ENCODE data around the gene TMEM135.
"Not testable (repeated sequence)": the region's sequence is repeated elsewhere in the genome, so short reads cannot be mapped to it uniquely, and the experiment has no call there.

Gene TMEM135

GRCh38 chr11:87143641-87144040 is 105.9 kb downstream of the TMEM135 start:
- DNase-seq = no peak

- no peak for DNase-seq
These were observed 106.5 kb downstream of the TMEM135 start for GRCh38 chr11:87144252-87144651.

- DNase-seq = no peak
These were observed 111.0 kb downstream of the TMEM135 start for GRCh38 chr11:87148749-87149148.

GRCh38 chr11:87149782-87150181 is 112.0 kb downstream of the TMEM135 start:
- DNase-seq = not testable (repeated sequence)

- no peak for DNase-seq
These were observed 113.2 kb downstream of the TMEM135 start for GRCh38 chr11:87150936-87151335.

- DNase-seq = no peak
These were observed 116.5 kb downstream of the TMEM135 start for GRCh38 chr11:87154246-87154645.

- no peak for DNase-seq
These were observed 119.2 kb downstream of the TMEM135 start for GRCh38 chr11:87156970-87157369.

GRCh38 chr11:87169076-87169475 is 131.3 kb downstream of the TMEM135 start:
- DNase-seq = not testable (repeated sequence)

- no peak for DNase-seq
These were observed 135.7 kb downstream of the TMEM135 start for GRCh38 chr11:87173185-87174039.

- no peak for DNase-seq
These were observed 137.1 kb downstream of the TMEM135 start for GRCh38 chr11:87174870-87175269.

GRCh38 chr11:87176044-87176443 is 138.3 kb downstream of the TMEM135 start:
- no peak for DNase-seq

GRCh38 chr11:87179621-87180020 is 141.9 kb downstream of the TMEM135 start:
- DNase-seq = no peak

GRCh38 chr11:87180742-87181141 is 143.0 kb downstream of the TMEM135 start:
- no peak for DNase-seq

GRCh38 chr11:87181143-87181542 is 143.4 kb downstream of the TMEM135 start:
- DNase-seq = no peak

GRCh38 chr11:87185228-87185627 is 147.5 kb downstream of the TMEM135 start:
- no peak for DNase-seq

GRCh38 chr11:87187076-87187475 is 149.3 kb downstream of the TMEM135 start:
- DNase-seq = no peak

GRCh38 chr11:87187930-87188329 is 150.2 kb downstream of the TMEM135 start:
- no peak for DNase-seq

GRCh38 chr11:87188396-87188795 is 150.7 kb downstream of the TMEM135 start:
- not testable (repeated sequence) for DNase-seq

GRCh38 chr11:87188921-87189320 is 151.2 kb downstream of the TMEM135 start:
- not testable (repeated sequence) for DNase-seq

GRCh38 chr11:87190071-87190470 is 152.3 kb downstream of the TMEM135 start:
- no peak for DNase-seq

GRCh38 chr11:87193756-87194470 is 156.2 kb downstream of the TMEM135 start:
- no peak for DNase-seq

GRCh38 chr11:87194985-87195820 is 157.5 kb downstream of the TMEM135 start:
- DNase-seq = no peak

- no peak for DNase-seq
These were observed 160.6 kb downstream of the TMEM135 start for GRCh38 chr11:87198266-87198881.

Measured in hippocampal formation (tissue), 2 donors.